Kidney epithelial cell (primary cell): Measurements from ENCODE around the gene MRPS12. TPM values are rescaled to one million over a fixed set of nuclear protein-coding genes. Genes with fewer than 3 reads are reported as not detected.
A peak's percentile ranks its signal among the peaks of the same experiment; 100 is the strongest.

Experiments used
- DNase-seq: peaks from one replicate; pipeline ENCODE4 v3.0.0-alpha.2; 2010; ENCODE audit warnings: low read depth
- H3K27me3 ChIP-seq: 2 replicates; pipeline ENCODE4 v1.6.0; 2011; ENCODE audit warnings: low read length; ENCODE audit not compliant: control insufficient read depth, insufficient read depth
- H3K36me3 ChIP-seq: 2 replicates; pipeline ENCODE4 v1.5.1; 2011; ENCODE audit warnings: low read length; ENCODE audit not compliant: control insufficient read depth, insufficient read depth
- H3K4me3 ChIP-seq: 2 replicates; pipeline ENCODE4 v1.5.1; 2011; ENCODE audit warnings: low read depth, mild to moderate bottlenecking, control low read depth, low read length
- total RNA-seq: library from RNA; depleted of rRNA; stranded (reverse); fragments of >200 nt; gene quantifications from 2 replicates; pipeline ENCODE4 v1.2.3, GENCODE V29; 2015
- TF ChIP-seq, protein P1 (sequence below): IDR thresholded peaks from 2 replicates; pipeline ENCODE4 v1.5.1; 2011; ENCODE audit warnings: mild to moderate bottlenecking, moderate library complexity, low read length, control low read depth, inconsistent platforms; ENCODE audit not compliant: insufficient read depth, poor library complexity, severe bottlenecking

MRPS12 gene
- total RNA-seq, 1 donor from 2014 or later = 53.8 TPM

DNA sequence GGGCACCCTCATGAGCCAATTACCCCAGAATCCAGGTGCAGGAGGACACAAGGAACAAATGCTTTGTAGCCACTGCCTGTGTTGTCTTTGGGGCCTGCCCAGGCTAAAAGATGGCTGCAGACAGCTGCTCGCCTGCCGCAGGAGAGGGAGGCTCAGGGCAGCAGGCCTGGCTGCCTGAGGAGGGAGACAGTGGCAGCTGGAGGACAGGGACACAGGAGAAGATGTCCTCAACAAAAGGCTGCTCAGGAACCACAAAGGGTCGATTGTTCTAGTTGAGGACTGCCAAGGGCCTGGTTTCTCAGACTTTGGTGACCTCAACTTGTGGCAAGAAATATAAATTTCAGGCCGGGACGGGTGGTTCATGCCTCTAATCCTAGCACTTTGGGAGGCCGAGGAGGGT is 39.0 kb upstream of the MRPS12 start:
- Histone ChIP-seq H3K27me3 (no peaks in the 10 kb centered on the region), H3K36me3 (peaks cover 1% of the 10 kb centered on the region), H3K4me3 (no peak overlapping the region)
- DNase-seq = no peak
- TF ChIP-seq, protein P1, sequence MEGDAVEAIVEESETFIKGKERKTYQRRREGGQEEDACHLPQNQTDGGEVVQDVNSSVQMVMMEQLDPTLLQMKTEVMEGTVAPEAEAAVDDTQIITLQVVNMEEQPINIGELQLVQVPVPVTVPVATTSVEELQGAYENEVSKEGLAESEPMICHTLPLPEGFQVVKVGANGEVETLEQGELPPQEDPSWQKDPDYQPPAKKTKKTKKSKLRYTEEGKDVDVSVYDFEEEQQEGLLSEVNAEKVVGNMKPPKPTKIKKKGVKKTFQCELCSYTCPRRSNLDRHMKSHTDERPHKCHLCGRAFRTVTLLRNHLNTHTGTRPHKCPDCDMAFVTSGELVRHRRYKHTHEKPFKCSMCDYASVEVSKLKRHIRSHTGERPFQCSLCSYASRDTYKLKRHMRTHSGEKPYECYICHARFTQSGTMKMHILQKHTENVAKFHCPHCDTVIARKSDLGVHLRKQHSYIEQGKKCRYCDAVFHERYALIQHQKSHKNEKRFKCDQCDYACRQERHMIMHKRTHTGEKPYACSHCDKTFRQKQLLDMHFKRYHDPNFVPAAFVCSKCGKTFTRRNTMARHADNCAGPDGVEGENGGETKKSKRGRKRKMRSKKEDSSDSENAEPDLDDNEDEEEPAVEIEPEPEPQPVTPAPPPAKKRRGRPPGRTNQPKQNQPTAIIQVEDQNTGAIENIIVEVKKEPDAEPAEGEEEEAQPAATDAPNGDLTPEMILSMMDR = no peak

DNA sequence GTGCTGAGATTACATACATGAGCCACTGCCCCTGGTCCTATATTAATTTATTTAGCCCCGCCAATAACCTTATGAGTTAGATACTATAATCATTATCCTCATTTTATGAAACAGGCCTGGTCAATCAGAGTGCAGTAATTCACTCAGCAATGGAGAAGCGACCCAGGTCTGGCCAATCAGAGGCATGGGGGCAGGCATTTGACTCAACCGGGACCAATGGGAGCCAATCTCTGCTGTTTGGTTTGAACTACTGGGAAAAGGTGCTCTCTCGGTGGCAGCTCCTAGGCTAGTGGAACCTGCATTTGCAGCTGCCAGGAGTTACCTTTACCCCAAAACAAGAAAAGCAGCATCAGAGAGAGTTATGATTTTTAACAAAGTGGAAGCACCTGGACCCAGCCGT is 37.9 kb upstream of the MRPS12 start:
- Histone ChIP-seq H3K4me3 (no peak overlapping the region), H3K27me3 (no peaks in the 10 kb centered on the region), H3K36me3 (peaks cover 1% of the 10 kb centered on the region)
- TF ChIP-seq, protein P1 = no peak
- DNase-seq = no peak

DNA sequence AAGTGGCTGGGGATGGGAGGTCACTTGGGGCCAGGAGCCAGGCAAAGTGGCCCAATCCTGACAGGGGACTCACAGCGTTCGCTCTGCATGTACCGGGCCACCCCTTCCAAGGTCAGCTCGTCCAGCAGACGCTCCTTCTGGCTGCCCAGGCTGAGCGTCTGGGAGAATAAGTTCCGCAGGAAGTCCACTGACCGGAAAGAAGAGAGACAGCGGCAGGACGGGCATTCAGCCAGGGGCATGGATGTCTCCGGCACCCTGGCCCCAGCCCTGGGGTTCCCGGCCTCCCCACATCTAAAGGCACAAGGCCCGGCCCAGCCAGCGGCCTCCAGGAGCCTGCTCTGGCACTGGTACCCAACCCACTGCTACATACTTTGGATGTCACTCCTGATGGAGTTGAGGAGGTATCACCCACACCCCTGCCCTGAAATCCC is 37.4 kb upstream of the MRPS12 start:
- H3K36me3 ChIP-seq = no peaks in the 10 kb centered on the region
- TF ChIP-seq, protein P1 = no peak

DNA sequence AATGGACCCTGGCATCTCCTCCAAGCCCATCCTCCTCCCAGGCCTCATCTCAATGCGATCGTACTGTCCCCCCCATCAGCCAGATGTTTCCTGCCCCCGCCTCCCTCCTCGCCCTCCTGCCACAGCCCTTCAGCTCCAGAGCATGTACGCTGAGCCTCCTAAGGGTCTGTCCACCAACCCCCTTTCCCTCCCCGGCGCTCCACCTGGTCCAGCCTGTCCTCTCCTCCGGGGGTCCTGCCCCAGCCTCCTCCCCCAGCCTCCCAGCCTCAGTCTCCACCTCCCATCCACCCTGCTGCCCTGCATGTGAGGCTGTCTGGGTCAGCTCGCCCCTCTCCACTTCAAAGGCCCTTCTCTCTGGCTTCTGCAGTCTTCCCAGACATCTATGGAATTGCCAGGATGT is 35.8 kb upstream of the MRPS12 start:
- TF ChIP-seq, protein P1 = no peak
- H3K36me3 ChIP-seq = no peaks in the 10 kb centered on the region
- DNase-seq = no peak
- H3K27me3 ChIP-seq = no peaks in the 10 kb centered on the region
- no peak overlapping the region for H3K4me3 ChIP-seq

More for the DNA sequence above, 37.4 kb upstream of the MRPS12 start:
- Histone ChIP-seq H3K4me3 (no peak overlapping the region), H3K27me3 (no peaks in the 10 kb centered on the region)
- no peak for DNase-seq

DNA sequence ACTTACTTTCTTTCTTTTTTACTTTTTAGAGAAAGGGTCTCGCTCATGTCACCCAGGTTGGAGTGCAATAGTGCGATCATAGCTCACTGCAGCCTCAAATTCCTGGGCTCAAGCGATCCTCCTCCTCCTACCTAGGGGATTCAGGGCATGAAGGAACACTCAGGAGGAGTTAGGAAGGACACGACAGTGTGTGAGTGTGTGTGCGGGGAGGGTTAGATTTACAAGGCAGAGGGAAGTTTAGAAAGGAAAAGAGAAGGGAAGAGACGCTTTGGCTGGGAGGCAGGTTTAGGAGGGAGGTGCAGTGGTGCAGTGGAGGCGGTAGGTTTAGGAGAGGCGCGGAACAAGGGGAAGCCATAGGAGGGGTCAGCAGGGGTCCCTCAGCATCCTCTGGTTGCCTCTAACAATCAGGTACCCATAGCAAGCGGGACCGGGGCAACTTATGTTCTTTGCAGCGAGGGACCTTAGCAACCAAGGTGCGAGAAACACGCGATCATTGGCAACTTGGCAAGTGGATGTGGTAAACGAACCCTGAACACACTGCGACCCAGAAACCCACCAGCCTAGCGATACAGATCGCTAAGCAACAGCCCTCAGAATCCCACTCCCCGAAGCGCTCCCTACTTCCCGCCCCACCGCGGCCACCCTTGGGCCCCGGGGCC is 31.8 kb upstream of the MRPS12 start:
- Histone ChIP-seq H3K36me3 (no peaks in the 10 kb centered on the region), H3K4me3 (peak overlapping the region; percentile 74), H3K27me3 (no peaks in the 10 kb centered on the region)
- DNase-seq = no peak
- TF ChIP-seq, protein P1 = no peak
